ENCODE results near the gene CA11. TPM values are rescaled to one million over a fixed set of nuclear protein-coding genes. Genes with fewer than 3 reads are reported as not detected.
"Not testable (repeated sequence)": the region's sequence is repeated elsewhere in the genome, so short reads cannot be mapped to it uniquely, and the experiment has no call there.

CA11 gene
- total RNA-seq (2022), result 2.1 and 5.1 TPM in 2 replicates
- Bru-seq, nascent RNA, result percentile 24 among the genes with signal in this experiment
- percentile 30 among the genes with signal in this experiment for BruChase-seq, experiment 1, labeled RNA remaining after a 6-hour chase
- percentile 28 among the genes with signal in this experiment for BruChase-seq, experiment 2, labeled RNA remaining after a 2-hour chase
- long read RNA-seq, partial matches to known transcripts, result 1 of 9 reads
- long read RNA-seq, other reads (novel, unspliced or antisense), result 1 of 9 reads

DNA sequence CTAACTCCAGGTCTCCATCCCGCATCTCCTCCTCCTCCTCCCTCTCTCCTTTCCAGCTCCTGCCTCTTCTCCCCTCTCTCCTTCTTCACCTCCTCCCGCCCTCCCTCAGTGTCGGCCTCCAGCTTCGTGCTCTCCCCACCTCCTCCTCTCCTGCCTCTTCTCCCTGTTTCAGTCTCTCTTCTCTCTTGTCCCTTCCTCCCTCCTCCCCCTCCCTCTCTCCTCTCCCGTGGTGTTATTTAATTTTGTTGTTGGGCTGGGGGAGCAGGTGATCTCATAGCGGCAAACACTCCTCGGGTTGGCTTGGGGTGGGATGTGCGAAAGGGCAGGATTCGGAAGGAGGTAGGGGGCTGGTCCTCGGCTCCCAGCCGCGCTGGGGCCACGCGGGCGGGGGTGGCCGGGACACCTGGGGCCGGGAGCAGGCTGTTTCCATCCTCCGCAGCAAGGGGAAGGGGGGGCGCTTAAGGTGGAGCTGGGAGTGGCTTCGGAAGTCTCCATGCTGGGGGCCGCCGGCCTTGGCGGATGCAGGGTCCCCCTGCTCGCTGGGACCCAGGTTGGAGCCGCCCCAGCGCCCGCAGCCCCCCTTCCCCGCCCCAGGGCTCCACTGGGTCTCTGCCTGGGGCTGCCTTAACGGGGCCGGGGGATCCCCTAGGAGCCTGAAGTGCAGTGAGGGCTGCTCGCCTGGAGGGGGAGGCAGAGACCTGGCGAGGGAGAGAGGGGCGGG lies at the start of gene CA11:
CA11 (minus strand) TSS at position 187 of the 721 bp plus-strand sequence. CDS start 555 bp downstream, outside the sequence.
- peak; percentile 94 for DNase-seq
- intact Hi-C loops (cut with micrococcal nuclease; ENCODE audit: unreplicated experiment), result no loop called here
- Mint-ChIP-seq H3K4me3 (ENCODE audit: low read depth, unreplicated experiment) (peak within 1 kb of the TSS; percentile 55), H3K36me3 (ENCODE audit: insufficient read depth, unreplicated experiment) (peaks cover 6% of the 10 kb centered on the region), H3K27me3 (ENCODE audit: unreplicated experiment) (peaks cover 59% of the 10 kb centered on the region), H3K4me1 (ENCODE audit: low read depth, unreplicated experiment) (peaks cover 19% of the 10 kb centered on the region), H3K27ac (ENCODE audit: unreplicated experiment) (no peak within 1 kb of the TSS), H3K9me3 (ENCODE audit: low read depth, unreplicated experiment) (no peaks in the 10 kb centered on the region)
- BruUV-seq (replicated peaks), result no TSS peak
- TF ChIP-seq, protein P1, sequence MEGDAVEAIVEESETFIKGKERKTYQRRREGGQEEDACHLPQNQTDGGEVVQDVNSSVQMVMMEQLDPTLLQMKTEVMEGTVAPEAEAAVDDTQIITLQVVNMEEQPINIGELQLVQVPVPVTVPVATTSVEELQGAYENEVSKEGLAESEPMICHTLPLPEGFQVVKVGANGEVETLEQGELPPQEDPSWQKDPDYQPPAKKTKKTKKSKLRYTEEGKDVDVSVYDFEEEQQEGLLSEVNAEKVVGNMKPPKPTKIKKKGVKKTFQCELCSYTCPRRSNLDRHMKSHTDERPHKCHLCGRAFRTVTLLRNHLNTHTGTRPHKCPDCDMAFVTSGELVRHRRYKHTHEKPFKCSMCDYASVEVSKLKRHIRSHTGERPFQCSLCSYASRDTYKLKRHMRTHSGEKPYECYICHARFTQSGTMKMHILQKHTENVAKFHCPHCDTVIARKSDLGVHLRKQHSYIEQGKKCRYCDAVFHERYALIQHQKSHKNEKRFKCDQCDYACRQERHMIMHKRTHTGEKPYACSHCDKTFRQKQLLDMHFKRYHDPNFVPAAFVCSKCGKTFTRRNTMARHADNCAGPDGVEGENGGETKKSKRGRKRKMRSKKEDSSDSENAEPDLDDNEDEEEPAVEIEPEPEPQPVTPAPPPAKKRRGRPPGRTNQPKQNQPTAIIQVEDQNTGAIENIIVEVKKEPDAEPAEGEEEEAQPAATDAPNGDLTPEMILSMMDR (IDR thresholded peaks at IDR 0.05; ENCODE audit: unreplicated experiment), result peak; percentile 91
- CTCF ChIA-PET, result interaction anchor here (0.6 to 2.4 kb wide), 16 partner anchors 8 to 347 kb away, joined by 3 to 13 read pairs (median 4); partner anchors contain the start of genes GYS1 and RUVBL2

DNA sequence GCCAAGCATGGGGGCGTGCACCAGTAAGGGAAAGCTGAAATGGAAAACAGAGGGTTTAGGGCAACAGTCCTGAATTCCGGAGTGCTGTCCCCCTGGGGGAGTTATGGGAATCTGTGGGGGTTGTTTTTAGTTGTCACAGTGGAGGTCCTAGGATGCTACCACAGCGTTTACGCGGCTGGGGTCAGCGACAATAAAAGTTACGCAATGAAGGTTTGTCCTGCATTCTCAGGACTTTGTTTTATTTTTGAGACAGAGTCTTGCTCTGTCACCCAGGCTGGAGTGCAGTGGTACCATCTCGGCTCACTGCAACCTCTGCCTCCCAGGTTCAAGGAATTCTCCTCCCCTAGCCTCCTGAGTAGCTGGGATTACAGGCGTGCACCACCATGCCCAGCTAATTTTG lies 47.6 kb upstream of the CA11 start:
- H3K27me3 Mint-ChIP-seq (ENCODE audit: unreplicated experiment); H3K4me3 Mint-ChIP-seq (ENCODE audit: low read depth, unreplicated experiment); DNase-seq; H3K9me3 Mint-ChIP-seq (ENCODE audit: low read depth, unreplicated experiment); CTCF ChIA-PET; H3K27ac Mint-ChIP-seq (ENCODE audit: unreplicated experiment); BruUV-seq (replicated peaks); intact Hi-C loops (cut with micrococcal nuclease; ENCODE audit: unreplicated experiment): not testable (repeated sequence)
- H3K4me1 Mint-ChIP-seq (ENCODE audit: low read depth, unreplicated experiment), result peaks cover 22% of the 10 kb centered on the region
- H3K36me3 Mint-ChIP-seq (ENCODE audit: insufficient read depth, unreplicated experiment), result peaks cover 15% of the 10 kb centered on the region

DNA sequence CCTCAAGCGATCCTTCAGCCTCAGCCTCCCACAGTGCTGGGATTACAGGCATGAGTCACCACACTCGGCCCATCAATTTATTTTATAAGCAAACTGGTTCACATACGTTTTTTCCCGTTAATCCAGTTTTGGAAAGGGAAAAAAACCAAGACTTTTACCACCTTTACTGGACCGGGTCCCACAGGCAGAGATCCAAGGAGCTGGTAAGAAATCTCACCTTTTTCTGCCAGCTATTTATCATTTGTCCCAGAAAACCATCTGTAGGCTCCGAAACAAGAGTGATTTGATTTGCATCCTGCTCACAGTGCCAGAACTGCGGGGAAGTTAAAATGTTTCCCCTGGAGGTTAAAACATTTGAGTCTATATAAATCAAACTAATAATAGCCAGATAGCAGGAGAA lies 43.5 kb upstream of the CA11 start:
- CTCF ChIA-PET, result no interaction called here
- Mint-ChIP-seq H3K4me3 (ENCODE audit: low read depth, unreplicated experiment) (no peak overlapping the region), H3K36me3 (ENCODE audit: insufficient read depth, unreplicated experiment) (no peaks in the 10 kb centered on the region), H3K27me3 (ENCODE audit: unreplicated experiment) (no peaks in the 10 kb centered on the region), H3K9me3 (ENCODE audit: low read depth, unreplicated experiment) (no peaks in the 10 kb centered on the region), H3K27ac (ENCODE audit: unreplicated experiment) (no peak overlapping the region), H3K4me1 (ENCODE audit: low read depth, unreplicated experiment) (peaks cover 15% of the 10 kb centered on the region)
- BruUV-seq (replicated peaks), result no TSS peak
- intact Hi-C loops (cut with micrococcal nuclease; ENCODE audit: unreplicated experiment), result no loop called here
- TF ChIP-seq, protein P1 (IDR thresholded peaks at IDR 0.05; ENCODE audit: unreplicated experiment), result no peak
- no peak for DNase-seq

DNA sequence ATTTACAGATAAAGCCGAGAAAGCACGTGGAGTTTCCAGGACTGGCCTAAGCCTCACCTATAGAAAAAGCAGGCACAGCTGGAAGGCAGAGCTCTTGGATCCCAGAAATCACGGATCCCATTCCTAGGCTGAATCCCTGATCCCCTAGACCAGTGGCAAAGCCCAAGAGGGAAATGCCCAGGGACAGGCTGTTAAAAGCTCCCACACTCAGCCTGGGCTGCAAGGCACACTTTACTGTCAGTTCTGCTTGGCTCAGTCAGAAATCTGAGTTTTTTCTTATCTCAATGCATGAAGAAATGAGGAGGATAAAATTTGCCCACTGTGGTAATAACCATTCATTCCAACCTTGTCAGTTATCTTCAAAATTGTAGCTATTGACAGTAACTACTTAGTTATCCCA lies 41.8 kb upstream of the CA11 start:
- Mint-ChIP-seq H3K9me3 (ENCODE audit: low read depth, unreplicated experiment) (no peaks in the 10 kb centered on the region), H3K36me3 (ENCODE audit: insufficient read depth, unreplicated experiment) (no peaks in the 10 kb centered on the region), H3K27me3 (ENCODE audit: unreplicated experiment) (no peaks in the 10 kb centered on the region), H3K4me1 (ENCODE audit: low read depth, unreplicated experiment) (peaks cover 13% of the 10 kb centered on the region), H3K27ac (ENCODE audit: unreplicated experiment) (no peak overlapping the region), H3K4me3 (ENCODE audit: low read depth, unreplicated experiment) (no peak overlapping the region)
- no TSS peak for BruUV-seq (replicated peaks)
- intact Hi-C loops (cut with micrococcal nuclease; ENCODE audit: unreplicated experiment), result no loop called here
- no peak for DNase-seq
- TF ChIP-seq, protein P1 (IDR thresholded peaks at IDR 0.05; ENCODE audit: unreplicated experiment), result no peak
- CTCF ChIA-PET, result no interaction called here

DNA sequence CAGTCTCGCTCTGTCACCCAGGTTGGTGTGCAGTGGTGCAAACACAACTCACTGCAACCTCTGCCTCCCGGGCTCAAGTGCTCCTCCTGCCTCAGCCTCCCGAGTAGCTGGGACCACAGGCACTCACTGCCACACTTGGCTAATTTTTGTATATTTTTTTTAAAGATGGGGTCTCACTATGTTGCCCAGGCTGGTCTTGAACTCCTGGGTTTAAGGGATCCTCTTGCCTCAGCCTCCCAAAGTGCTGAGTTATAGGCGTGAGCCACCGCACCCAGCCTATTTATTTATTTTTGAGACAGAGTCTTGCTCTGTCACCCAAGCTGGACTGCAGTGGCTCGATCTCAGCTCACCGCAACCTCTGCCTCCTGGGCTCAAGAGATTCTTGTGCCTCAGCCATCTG lies 40.6 kb upstream of the CA11 start:
- H3K9me3 Mint-ChIP-seq (ENCODE audit: low read depth, unreplicated experiment); H3K27ac Mint-ChIP-seq (ENCODE audit: unreplicated experiment); H3K4me3 Mint-ChIP-seq (ENCODE audit: low read depth, unreplicated experiment); H3K27me3 Mint-ChIP-seq (ENCODE audit: unreplicated experiment); CTCF ChIA-PET; DNase-seq; intact Hi-C loops (cut with micrococcal nuclease; ENCODE audit: unreplicated experiment); H3K36me3 Mint-ChIP-seq (ENCODE audit: insufficient read depth, unreplicated experiment); BruUV-seq (replicated peaks): not testable (repeated sequence)
- peaks cover 13% of the 10 kb centered on the region for H3K4me1 Mint-ChIP-seq (ENCODE audit: low read depth, unreplicated experiment)

All from Calu3 (cell line).